ENCODE measurements around the gene AFM. TPM values are rescaled to one million over a fixed set of nuclear protein-coding genes. Genes with fewer than 3 reads are reported as not detected.

The AFM gene
- total and polyA plus RNA-seq, 2 of the 13 experiments (the other 11 are each of a cell fraction or from before 2014, with no cell fraction given): 0.13 to 1.8 TPM

DNA sequence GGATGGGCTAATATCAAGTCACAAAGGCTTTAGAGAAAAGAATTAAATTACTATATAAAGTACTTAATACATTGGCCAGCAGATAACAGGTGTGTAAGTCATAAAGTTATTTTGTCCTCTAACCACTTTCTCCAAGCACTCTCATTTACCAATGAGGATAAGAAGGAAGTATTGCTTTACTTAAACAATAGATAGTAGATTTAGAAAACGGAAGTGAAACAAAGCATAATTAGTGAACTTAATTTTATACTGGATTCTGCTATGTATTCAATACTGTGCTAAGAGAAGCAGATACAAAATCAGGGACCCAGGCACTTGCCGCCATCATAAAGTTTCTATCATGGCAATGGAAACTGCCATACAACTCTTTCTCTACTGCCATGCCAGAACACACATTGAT, 24.0 kb downstream of the AFM start (continued):
- no peak for TF ChIP-seq GPN1 (CRISPR knock-in tag; IDR thresholded peaks at IDR 0.05; ENCODE audit: borderline replicate concordance)

- BruUV-seq (replicated peaks): no TSS peak
- CTCF ChIA-PET (ENCODE audit: low intra/inter-chr PET ratio, low total read pairs): no interaction called here
- TF ChIP-seq JUN (CRISPR knock-in tag; IDR thresholded peaks at IDR 0.05): no peak
- TF ChIP-seq HMGXB4 (CRISPR knock-in tag; IDR thresholded peaks at IDR 0.05; ENCODE audit: borderline replicate concordance in 1 of 2, low read depth in 1 of 2): no peak
- no peak for TF ChIP-seq ZNF24 (IDR thresholded peaks at IDR 0.05)
- TF ChIP-seq ZNF678 (CRISPR knock-in tag; IDR thresholded peaks at IDR 0.05): no peak
- no peak for TF ChIP-seq POLR2G (IDR thresholded peaks at IDR 0.05; ENCODE audit: low read depth, low read length)
- peak; percentile 29; the same call in 1 of the 2 replicates for TF ChIP-seq AHDC1 (CRISPR knock-in tag; IDR thresholded peaks at IDR 0.05; ENCODE audit: borderline replicate concordance)
- peak; percentile 62; the same call in 1 of the 2 replicates for TF ChIP-seq MIXL1 (CRISPR knock-in tag; IDR thresholded peaks at IDR 0.05)
- TF ChIP-seq RCOR2 (CRISPR knock-in tag; IDR thresholded peaks at IDR 0.05): 0 out of 2 replicates have a peak, but pooled peaks have one; percentile 18
- TF ChIP-seq, protein P1, sequence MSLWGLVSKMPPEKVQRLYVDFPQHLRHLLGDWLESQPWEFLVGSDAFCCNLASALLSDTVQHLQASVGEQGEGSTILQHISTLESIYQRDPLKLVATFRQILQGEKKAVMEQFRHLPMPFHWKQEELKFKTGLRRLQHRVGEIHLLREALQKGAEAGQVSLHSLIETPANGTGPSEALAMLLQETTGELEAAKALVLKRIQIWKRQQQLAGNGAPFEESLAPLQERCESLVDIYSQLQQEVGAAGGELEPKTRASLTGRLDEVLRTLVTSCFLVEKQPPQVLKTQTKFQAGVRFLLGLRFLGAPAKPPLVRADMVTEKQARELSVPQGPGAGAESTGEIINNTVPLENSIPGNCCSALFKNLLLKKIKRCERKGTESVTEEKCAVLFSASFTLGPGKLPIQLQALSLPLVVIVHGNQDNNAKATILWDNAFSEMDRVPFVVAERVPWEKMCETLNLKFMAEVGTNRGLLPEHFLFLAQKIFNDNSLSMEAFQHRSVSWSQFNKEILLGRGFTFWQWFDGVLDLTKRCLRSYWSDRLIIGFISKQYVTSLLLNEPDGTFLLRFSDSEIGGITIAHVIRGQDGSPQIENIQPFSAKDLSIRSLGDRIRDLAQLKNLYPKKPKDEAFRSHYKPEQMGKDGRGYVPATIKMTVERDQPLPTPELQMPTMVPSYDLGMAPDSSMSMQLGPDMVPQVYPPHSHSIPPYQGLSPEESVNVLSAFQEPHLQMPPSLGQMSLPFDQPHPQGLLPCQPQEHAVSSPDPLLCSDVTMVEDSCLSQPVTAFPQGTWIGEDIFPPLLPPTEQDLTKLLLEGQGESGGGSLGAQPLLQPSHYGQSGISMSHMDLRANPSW (CRISPR knock-in tag; IDR thresholded peaks at IDR 0.05; ENCODE audit: borderline replicate concordance): no peak
- no peak for TF ChIP-seq TAF15 (IDR thresholded peaks at IDR 0.05; ENCODE audit: low read depth, low read length, poor library complexity, severe bottlenecking)
- TF ChIP-seq ZNF3 (CRISPR knock-in tag; IDR thresholded peaks at IDR 0.05): peak; percentile 87
- no peak for TF ChIP-seq RELA (CRISPR knock-in tag; IDR thresholded peaks at IDR 0.05)
These were observed 26.0 kb downstream of the AFM start for GRCh38 chr4:73507541-73507940.

More at GRCh38 chr4:73507541-73507940, 26.0 kb downstream of the AFM start:
- Histone ChIP-seq H3K27ac (ENCODE audit: extremely low read length, insufficient read depth, low read length) (no peak overlapping the region), H3K9me3 (ENCODE audit: low read length) (no peaks in the 10 kb centered on the region), H3K79me2 (ENCODE audit: insufficient read depth, low read length) (no peaks in the 10 kb centered on the region), H3K36me3 (replicated peaks in 1 of 2; ENCODE audit: control insufficient read depth in 1 of 2, insufficient read depth in 2 of 2, low read length in 2 of 2) (no peaks in the 10 kb centered on the region), H3K4me2 (ENCODE audit: low read depth, low read length) (peak overlapping the region; percentile 4; the same call in 1 of the 2 replicates), H3K27me3 (ENCODE audit: control insufficient read depth in 1 of 2, insufficient read depth in 2 of 2, low read length in 2 of 2) (no peaks in the 10 kb centered on the region), H3K4me3 (replicated peaks in 1 of 3; ENCODE audit: insufficient read depth in 1 of 3, low read depth in 2 of 3, low read length in 3 of 3) (no peak overlapping the region), H3K9ac (ENCODE audit: insufficient read depth, low read depth, low read length) (no peak overlapping the region), H2AFZ (ENCODE audit: low read length) (no peak overlapping the region), H4K20me1 (ENCODE audit: insufficient read depth, low read length) (no peaks in the 10 kb centered on the region), H3K4me1 (ENCODE audit: insufficient read depth, low read length) (peaks cover 21% of the 10 kb centered on the region)
- intact Hi-C loops (cut with micrococcal nuclease; ENCODE audit: unreplicated experiment) (no loop called here), in situ Hi-C loops (cut with HindIII; ENCODE audit: extremely low pct_ligation_motif_present, low pct_unique_long_range_greater_than_20kb) (no loop called here)
- FAIRE-seq (peak; percentile 55), DNase-seq (ENCODE audit: low spot score) (peak; percentile 40), ATAC-seq (peak; percentile 85)
- POLR2A ChIA-PET: no interaction called here
